ENCODE results near the gene ZNF330.

DNA sequence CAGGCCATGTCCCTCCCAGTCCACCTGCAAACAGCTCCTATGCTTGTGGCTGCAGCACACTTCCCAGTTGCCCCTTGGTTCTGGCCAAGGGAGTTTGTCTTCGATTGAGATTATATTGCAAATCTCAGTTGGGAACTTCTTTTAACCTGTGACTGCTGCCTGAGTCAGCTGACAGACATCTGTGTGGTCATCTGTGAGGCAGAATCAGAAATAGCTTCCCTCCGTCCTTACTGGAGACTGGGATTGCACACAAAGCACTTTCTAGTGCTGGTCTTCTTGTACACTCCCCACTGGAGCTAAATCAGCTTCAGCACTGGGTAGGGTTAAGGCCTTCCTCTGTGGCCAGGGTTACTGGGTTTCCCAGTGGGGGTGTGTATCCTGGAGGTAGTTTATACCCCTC lies 34.3 kb downstream of the ZNF330 start:
- TF ChIP-seq, protein P1, sequence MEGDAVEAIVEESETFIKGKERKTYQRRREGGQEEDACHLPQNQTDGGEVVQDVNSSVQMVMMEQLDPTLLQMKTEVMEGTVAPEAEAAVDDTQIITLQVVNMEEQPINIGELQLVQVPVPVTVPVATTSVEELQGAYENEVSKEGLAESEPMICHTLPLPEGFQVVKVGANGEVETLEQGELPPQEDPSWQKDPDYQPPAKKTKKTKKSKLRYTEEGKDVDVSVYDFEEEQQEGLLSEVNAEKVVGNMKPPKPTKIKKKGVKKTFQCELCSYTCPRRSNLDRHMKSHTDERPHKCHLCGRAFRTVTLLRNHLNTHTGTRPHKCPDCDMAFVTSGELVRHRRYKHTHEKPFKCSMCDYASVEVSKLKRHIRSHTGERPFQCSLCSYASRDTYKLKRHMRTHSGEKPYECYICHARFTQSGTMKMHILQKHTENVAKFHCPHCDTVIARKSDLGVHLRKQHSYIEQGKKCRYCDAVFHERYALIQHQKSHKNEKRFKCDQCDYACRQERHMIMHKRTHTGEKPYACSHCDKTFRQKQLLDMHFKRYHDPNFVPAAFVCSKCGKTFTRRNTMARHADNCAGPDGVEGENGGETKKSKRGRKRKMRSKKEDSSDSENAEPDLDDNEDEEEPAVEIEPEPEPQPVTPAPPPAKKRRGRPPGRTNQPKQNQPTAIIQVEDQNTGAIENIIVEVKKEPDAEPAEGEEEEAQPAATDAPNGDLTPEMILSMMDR (IDR thresholded peaks at IDR 0.05; ENCODE audit: insufficient read depth, low read depth, low read length): no peak
- no peak for TF ChIP-seq EZH2 (IDR thresholded peaks at IDR 0.05; ENCODE audit: insufficient read depth, low read length)

All from astrocyte (in vitro differentiated cells and primary cell).